Esophagus squamous epithelium (tissue), 4 donors: ENCODE data around the gene PIWIL4.

ENCODE experiments used
- CTCF ChIP-seq, 6 experiments: fragments of 450-650 bp in 4 of 6; fragments of 200-600 bp in 2 of 6; sonication (generic) in 2 of 6; IDR thresholded peaks; one replicate each; pipeline ENCODE4 v1.5.1; 2016 to 2019; ENCODE audit warnings: antibody characterized with exemption in 6 of 6, mild to moderate bottlenecking in 4 of 6, moderate library complexity in 4 of 6
- POLR2A ChIP-seq, 4 donors: fragments of 450-650 bp; IDR thresholded peaks; one replicate each; pipeline ENCODE4 v1.6.1; 2017; ENCODE audit warnings: antibody characterized with exemption in 4 of 4, mild to moderate bottlenecking in 4 of 4, moderate library complexity in 3 of 4

- TF ChIP-seq CTCF (IDR thresholded peaks at IDR 0.05) = no peak
- TF ChIP-seq POLR2A (IDR thresholded peaks at IDR 0.05) = no peak
These were observed 13.2 kb upstream of the PIWIL4 start for GRCh38 chr11:94553938-94554337.
